Small intestine (tissue), 7 donors: ENCODE measurements around the gene STEAP1B. TPM values are rescaled to one million over a fixed set of nuclear protein-coding genes. Genes with fewer than 3 reads are reported as not detected.

Experiments used
- DNase-seq, 2 donors: peaks; one replicate each; pipeline versions ENCODE4 v3.0.0 to v3.0.0-alpha.2; 2013
- FAIRE-seq: peaks from 2 replicates; lab custom pipeline; 2012; peaks lifted over from hg19 to GRCh38; lab: Jason Lieb, UNC
- H3K27ac ChIP-seq, 3 donors: one replicate each; pipeline ENCODE4 v1.5.1; 2013; ENCODE audit warnings: low read length in 2 of 3, mild to moderate bottlenecking in 2 of 3, control low read depth in 1 of 3, inconsistent platforms in 1 of 3, low read depth in 1 of 3, moderate library complexity in 1 of 3
- H3K27me3 ChIP-seq, 3 donors: one replicate each; pipeline ENCODE4 v1.6.1; 2013; ENCODE audit warnings: low read length in 3 of 3, inconsistent platforms in 1 of 3; ENCODE audit not compliant: control insufficient read depth in 3 of 3, insufficient read depth in 3 of 3
- H3K36me3 ChIP-seq, 3 donors: one replicate each; pipeline ENCODE4 v1.6.1; 2013; ENCODE audit warnings: low read length in 3 of 3, inconsistent platforms in 1 of 3, low read depth in 1 of 3, mild to moderate bottlenecking in 1 of 3, moderate library complexity in 1 of 3; ENCODE audit not compliant: control insufficient read depth in 3 of 3, insufficient read depth in 2 of 3
- H3K4me1 ChIP-seq, 3 donors: one replicate each; pipeline ENCODE4 v1.6.1; 2013; ENCODE audit warnings: low read length in 2 of 3, inconsistent platforms in 1 of 3, low read depth in 1 of 3, mild to moderate bottlenecking in 1 of 3, moderate library complexity in 1 of 3; ENCODE audit not compliant: control insufficient read depth in 3 of 3, insufficient read depth in 2 of 3
- H3K4me3 ChIP-seq, 3 donors: one replicate each; pipeline ENCODE4 v1.5.1; 2013; ENCODE audit warnings: low read length in 3 of 3, control low read depth in 1 of 3, inconsistent platforms in 1 of 3, low read depth in 1 of 3, mild to moderate bottlenecking in 1 of 3, moderate library complexity in 1 of 3
- H3K9me3 ChIP-seq, 2 donors: one replicate each; pipeline ENCODE4 v1.6.1; 2013; ENCODE audit warnings: low read depth in 1 of 2, low read length in 1 of 2; ENCODE audit not compliant: control insufficient read depth in 2 of 2, insufficient read depth in 1 of 2
- WGBS, 3 donors: extraction: QIAGEN DNeasy Blood & Tissue Kit; methylation state at CpG; one replicate each; pipeline ENCODE4 v1.1.7; 2013; 5-methylcytosine and 5-hydroxymethylcytosine counted together
- polyA plus RNA-seq, 4 donors: library from polyadenylated mRNA; stranded (reverse) in 3 of 4; unstranded in 1 of 4; fragments of 200-250 nt in 3 of 4; fragments of 120-200 nt in 1 of 4; gene quantifications; one replicate each; pipeline versions ENCODE4 v1.2.1 to v1.2.3, GENCODE V29; 2013
- donor health status: healthy with polysubstance abuse.
- donor health status: control.
- donor health status: control.
- donor health status: Bipolar disorder and iron deficiency.
- donor health status: healthy.

The STEAP1B gene
- polyA plus RNA-seq, 4 donors: 0.27 to 0.56 TPM; not detected in 2

DNA sequence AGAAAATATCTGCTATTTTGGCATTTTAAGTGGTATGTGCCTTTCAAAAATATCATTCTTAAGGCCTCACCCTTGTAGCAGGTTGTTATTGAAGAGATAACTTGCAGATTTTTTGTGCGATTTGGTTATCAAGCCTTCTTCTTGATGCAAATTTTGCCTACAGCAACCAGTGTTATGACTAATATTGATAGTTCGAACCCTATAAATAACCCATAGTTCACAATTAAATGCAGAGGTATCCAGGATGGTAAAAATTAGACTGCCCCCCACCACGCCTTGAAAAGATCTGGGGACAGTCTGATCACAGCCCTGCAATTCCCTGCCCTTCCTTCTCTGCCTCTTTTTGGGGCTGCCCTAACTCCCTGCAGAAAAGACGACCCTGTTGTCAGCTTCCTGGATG lies 114.7 kb downstream of the STEAP1B start:
- Histone ChIP-seq H3K4me1 (no peaks in the 10 kb centered on the region), H3K36me3 (no peaks in the 10 kb centered on the region), H3K27me3 (no peaks in the 10 kb centered on the region), H3K9me3 (no peaks in the 10 kb centered on the region), H3K4me3 (no peak overlapping the region), H3K27ac (no peak overlapping the region)
- FAIRE-seq (no peak), DNase-seq (no peak)
- 83 to 87% (median 85%) methylated on average over 4 of the region's 4 CpGs for WGBS, 3 donors

DNA sequence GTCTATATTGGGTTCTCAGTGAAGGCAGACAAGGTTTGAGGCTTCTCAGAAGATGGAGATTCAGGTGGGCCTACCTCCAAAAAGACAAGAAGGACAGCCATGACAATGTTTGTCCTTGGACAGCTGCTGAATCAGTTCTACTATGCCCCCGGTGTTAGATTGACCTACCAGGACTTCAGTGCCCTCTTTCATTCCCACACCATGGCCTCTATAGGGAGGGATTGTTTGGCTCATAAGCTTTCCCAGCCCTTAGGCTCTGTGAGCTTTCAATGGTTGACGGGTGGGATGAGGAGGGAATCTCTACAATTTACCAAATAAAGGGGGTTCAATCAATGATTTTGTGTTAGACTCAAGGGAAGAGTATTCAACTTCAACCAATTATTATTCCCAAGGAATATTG lies 119.7 kb downstream of the STEAP1B start:
- DNase-seq: no peak

DNA sequence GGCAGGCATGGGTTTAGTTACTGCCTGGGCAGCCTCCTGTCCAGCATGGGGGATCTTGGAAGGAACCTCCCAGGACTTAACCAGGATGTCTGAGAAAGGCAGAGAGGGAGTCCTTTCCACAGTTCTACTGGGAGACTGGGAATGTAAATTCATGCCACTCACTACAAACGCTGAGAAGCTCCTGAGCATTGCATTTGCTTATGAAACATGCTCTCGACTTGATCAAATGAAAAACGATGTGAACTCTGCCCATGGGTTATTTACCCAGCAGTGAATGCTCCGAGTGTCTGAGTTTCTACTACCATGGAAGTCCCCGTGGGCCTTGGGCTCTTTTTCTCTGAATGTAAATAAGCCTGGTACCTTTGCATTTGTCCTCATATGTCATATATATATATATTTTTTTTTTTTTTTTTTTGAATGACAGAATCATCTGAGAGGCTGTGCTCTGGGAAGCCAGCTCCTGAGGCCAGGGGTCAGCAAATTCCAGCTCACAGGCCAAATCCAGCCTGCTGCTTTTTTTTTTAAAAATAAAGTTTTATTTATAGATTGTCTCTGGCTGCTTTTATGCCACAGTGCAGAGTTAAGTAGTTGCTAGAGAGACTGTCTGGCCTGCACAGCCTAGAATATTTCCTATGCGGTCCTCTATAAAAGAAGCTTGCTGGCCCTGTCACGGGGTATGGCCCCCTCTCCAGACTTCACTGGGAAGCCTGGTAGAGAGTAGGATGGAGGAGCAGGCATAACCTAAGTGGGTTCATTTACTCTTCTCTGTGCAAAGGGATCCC lies 121.6 kb downstream of the STEAP1B start:
- Histone ChIP-seq H3K4me1 (peaks cover 0 to 12% (median 0%) of the 10 kb centered on the region in 3 donors), H3K27ac (peak overlapping the region in 1 of 3 donors; percentile 6), H3K9me3 (no peaks in the 10 kb centered on the region), H3K4me3 (no peak overlapping the region), H3K27me3 (no peaks in the 10 kb centered on the region), H3K36me3 (no peaks in the 10 kb centered on the region)
- peak; percentile 17 to 57 for DNase-seq
- WGBS, 3 donors: 48 to 56% (median 53%) methylated on average over 7 of the region's 7 CpGs
- FAIRE-seq: no peak

More for the DNA sequence above, 119.7 kb downstream of the STEAP1B start:
- Histone ChIP-seq H3K27me3 (no peaks in the 10 kb centered on the region), H3K9me3 (no peaks in the 10 kb centered on the region), H3K36me3 (no peaks in the 10 kb centered on the region), H3K4me3 (no peak overlapping the region), H3K4me1 (peaks cover 0 to 12% (median 0%) of the 10 kb centered on the region in 3 donors), H3K27ac (no peak overlapping the region)
- 94 to 98% (median 97%) methylated on average over 2 of the region's 2 CpGs for WGBS, 3 donors
- FAIRE-seq: no peak

DNA sequence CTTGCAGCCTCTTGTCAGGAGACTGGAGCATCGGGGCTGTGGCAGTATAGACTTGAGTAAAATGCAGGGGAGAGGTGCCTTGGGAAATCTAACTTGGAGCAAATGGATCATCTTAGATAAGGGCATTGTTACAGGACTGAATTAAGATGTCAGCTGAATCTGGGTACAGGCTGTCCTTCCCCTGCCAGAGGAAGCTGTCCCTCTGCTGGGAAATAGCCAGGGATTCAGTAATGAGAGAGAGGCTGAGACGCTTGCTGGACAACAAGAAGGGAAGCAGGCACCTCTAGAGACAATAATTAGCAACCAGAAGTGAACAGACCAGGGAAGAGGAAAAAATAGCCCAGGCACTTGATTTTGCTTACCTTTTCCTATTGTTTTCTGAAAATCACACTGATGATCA lies 122.3 kb downstream of the STEAP1B start:
- Histone ChIP-seq H3K4me1 (peaks cover 0 to 18% (median 0%) of the 10 kb centered on the region in 3 donors), H3K4me3 (no peak overlapping the region), H3K27ac (peak overlapping the region in 1 of 3 donors; percentile 6), H3K9me3 (no peaks in the 10 kb centered on the region), H3K36me3 (no peaks in the 10 kb centered on the region), H3K27me3 (no peaks in the 10 kb centered on the region)
- 64 to 88% (median 83%) methylated on average over 2 of the region's 2 CpGs for WGBS, 3 donors
- FAIRE-seq (no peak), DNase-seq (no peak)

DNA sequence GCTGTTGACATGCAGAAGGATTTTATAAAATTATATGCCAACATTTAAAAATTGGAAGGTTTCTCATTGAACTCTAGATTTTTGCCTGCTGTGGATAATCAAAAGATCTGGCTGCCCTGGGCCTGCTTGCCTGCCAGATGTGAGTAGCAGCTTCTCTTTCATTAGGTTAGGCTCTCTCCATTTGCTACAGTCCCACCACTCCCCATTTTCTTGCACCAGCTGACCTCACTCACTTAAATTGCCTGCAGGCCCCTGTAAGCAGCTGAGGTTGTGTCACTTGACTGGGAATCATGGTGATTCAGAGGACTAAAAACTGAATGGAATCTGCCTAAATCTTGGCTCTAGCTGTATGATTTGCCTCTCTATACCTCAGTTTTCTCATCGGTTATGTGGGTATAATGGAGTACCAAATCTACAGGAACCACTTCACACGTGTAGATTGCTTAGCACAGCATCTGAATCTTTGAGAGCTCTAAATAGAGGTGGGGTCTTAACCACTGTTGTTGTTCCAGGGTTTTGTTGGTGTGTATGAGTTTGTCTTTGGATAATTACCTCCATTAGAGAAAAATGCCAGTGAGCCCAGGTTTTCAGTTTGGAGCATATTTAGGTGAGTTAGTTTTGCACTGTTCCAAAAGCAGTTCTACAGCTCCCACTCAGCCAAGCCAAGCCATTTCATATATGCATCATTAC lies 124.5 kb downstream of the STEAP1B start:
- Histone ChIP-seq H3K9me3 (no peaks in the 10 kb centered on the region), H3K4me1 (peaks cover 0 to 18% (median 0%) of the 10 kb centered on the region in 3 donors), H3K36me3 (no peaks in the 10 kb centered on the region), H3K27ac (no peak overlapping the region), H3K27me3 (no peaks in the 10 kb centered on the region), H3K4me3 (no peak overlapping the region)
- 85 to 92% (median 88%) methylated on average over 2 of the region's 2 CpGs for WGBS, 3 donors
- DNase-seq (no peak), FAIRE-seq (no peak)

DNA sequence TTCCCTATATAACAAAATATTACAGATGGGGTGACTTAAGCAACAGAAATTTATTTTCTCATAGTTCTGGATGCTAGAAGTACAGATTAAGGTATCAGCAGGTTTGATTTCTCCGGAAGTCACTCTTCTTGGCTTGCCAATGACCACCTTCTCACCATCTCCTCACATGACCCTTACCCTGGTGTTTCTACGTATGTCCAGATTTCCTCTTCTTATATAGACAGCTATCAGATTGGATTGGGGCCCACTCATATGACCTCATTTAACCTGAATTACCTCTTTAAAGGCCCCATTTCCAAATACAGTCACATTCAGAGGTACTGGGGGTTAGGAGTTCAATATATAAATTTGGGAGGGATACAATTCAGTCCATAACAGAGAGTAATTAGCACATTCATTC lies 126.1 kb downstream of the STEAP1B start:
- H3K4me3 ChIP-seq: no peak overlapping the region
- H3K27me3 ChIP-seq: no peaks in the 10 kb centered on the region
- no peaks in the 10 kb centered on the region for H3K9me3 ChIP-seq
- no peak overlapping the region for H3K27ac ChIP-seq
- H3K36me3 ChIP-seq: no peaks in the 10 kb centered on the region
- peaks cover 0 to 18% (median 0%) of the 10 kb centered on the region in 3 donors for H3K4me1 ChIP-seq
- FAIRE-seq (no peak), DNase-seq (no peak)
- WGBS, 3 donors: 52 to 67% (median 59%) methylated on average over 2 of the region's 2 CpGs

DNA sequence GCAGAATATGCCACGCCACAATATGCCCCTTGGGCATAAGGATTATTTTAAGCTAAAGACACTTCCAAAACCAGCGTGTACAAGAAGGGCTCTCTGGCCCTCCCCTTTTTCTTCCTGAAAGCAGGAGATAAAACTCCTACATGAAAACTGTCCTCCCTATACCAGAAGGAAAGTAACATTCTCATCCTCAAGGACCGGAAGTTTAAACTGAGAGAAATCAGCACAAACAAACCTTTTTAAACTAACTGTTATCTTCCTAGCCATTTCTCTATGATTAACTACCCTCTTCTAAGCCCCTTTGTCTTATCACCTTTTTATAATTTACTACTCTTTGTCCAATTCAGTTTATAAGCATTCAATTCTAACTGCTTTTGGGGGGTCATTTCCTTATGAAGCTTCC lies 126.6 kb downstream of the STEAP1B start:
- 39 to 48% (median 42%) methylated on average over 3 of the region's 3 CpGs for WGBS, 3 donors
- Histone ChIP-seq H3K4me1 (peaks cover 0 to 14% (median 0%) of the 10 kb centered on the region in 3 donors), H3K27ac (no peak overlapping the region), H3K9me3 (no peaks in the 10 kb centered on the region), H3K4me3 (no peak overlapping the region), H3K36me3 (no peaks in the 10 kb centered on the region), H3K27me3 (no peaks in the 10 kb centered on the region)
- DNase-seq (no peak), FAIRE-seq (no peak)

DNA sequence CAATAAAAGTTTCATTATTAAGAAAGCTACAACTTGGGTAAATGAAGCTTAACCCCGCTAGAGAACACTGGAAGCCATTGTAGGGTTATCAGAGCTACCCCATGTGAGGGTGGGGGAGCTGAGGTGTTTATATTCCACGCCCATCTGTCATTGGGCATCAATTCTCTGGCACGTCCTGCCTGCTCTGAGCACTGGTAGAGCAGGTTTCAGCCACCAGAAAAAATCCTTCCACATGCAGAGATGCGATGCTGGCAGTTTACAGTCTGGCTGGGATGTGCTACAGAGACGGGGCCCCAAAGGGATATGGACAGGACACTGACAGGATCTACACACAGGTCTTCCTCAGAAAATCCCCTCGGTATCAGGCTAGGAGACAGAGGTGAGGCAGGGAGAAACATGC lies 127.1 kb downstream of the STEAP1B start:
- DNase-seq: peak in 1 of 2 donors; percentile 41
- peaks cover 0 to 9% (median 0%) of the 10 kb centered on the region in 3 donors for H3K4me1 ChIP-seq
- H3K27ac ChIP-seq: no peak overlapping the region
- H3K36me3 ChIP-seq: no peaks in the 10 kb centered on the region
- 17 to 56% (median 32%) methylated on average over 6 of the region's 6 CpGs for WGBS, 3 donors
- no peak for FAIRE-seq
- H3K27me3 ChIP-seq: no peaks in the 10 kb centered on the region
- no peak overlapping the region for H3K4me3 ChIP-seq
- no peaks in the 10 kb centered on the region for H3K9me3 ChIP-seq
